SW480 (cell line): Measurements from ENCODE around the gene FAM98A.

Experiments used
- DNase-seq: peaks from one replicate; pipeline ENCODE4 v3.0.0-alpha.2; 2016; ENCODE audit warnings: low spot score

Gene FAM98A

DNA sequence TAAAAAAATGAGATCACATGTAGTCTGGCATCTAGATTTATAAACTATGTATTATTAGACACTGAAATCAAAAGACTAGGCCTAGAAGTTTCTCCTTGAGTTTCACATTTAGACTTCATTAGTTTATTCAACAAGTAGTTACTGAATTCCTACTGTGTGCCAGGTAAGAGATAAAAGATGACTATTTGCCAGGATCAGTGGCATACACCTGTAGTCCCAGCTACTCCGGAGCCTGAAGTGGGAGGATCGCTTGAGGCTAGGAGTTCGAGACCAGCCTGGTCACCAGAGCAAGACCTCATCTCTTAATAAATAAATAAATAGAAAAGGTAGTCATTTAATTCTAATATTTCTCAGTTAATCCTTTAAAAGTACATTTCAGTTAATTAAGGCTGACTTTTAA is 2.1 kb downstream of the FAM98A start:
- DNase-seq, result no peak

DNA sequence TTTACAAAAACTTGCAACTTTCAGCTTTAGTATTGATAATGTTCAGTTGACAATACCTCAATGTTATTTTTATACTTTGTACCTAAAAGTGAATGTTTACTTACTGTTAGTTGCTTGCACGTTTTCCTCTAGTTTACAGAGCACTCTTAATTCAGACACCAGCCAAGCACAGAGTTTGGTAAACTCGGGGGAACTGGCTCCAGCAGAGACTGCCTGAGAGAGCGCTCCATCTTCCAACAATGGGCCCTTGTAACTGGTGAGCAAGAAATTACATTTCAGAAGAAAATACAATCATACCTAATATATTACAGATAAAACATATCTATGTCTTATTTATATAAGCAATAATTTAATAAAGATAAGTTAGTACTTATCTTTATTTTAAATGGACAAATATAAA is 3.7 kb downstream of the FAM98A start:
- DNase-seq, result no peak

DNA sequence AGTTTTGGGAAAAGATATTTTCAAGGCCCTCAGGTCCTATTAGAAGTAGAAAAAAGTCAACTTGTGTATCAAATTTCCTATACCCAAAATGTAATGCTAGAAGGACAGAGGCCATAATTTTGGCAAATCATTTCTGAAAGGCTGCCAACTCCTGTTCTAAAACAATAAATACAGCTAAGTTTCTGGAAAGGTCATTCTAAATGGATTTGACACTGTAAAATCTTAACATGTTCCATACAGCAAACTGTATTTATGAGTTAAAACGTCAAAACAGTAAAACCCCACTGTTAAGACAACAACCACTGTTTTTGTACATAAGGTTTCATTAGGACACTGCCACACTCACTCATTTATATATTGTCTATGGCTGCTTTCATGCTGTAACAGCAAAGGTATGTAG is 9.7 kb downstream of the FAM98A start:
- no peak for DNase-seq

DNA sequence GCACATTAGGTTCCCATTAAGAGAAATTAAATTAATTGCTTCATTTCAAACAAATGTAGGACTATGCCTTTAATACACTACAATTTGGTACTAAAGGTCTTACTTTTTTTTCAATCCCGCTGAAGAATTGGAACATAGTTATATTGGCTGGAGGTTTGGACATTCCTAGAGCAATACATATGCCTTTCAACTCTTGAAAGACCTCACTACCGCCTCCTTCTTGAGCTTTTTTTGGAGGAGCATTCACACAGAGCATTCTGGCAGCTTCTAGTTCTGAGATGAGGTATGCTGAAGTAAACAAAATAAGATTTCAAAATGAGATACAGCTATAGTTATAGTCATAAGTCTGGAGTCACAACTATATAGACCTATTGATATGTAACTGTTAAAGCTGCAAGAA is 10.9 kb downstream of the FAM98A start:
- DNase-seq, result no peak

DNA sequence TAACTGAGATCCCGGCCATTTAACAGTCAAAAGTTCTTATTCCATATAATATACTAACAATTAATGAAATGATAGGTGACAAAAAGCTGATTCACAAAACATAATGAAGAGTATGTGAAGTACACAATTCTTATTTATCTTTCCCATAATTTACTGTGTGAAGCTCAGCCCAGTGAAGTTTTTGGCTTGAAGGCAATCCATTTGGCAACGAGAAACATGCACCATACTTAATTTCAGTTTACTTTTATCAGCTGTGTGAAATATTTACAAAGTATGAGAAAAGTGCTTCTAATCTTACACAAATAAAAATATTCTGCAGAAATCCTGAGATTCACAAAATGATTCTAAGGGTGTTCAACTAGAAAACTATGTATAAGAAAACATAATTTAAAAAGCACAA is 12.3 kb downstream of the FAM98A start:
- no peak for DNase-seq

DNA sequence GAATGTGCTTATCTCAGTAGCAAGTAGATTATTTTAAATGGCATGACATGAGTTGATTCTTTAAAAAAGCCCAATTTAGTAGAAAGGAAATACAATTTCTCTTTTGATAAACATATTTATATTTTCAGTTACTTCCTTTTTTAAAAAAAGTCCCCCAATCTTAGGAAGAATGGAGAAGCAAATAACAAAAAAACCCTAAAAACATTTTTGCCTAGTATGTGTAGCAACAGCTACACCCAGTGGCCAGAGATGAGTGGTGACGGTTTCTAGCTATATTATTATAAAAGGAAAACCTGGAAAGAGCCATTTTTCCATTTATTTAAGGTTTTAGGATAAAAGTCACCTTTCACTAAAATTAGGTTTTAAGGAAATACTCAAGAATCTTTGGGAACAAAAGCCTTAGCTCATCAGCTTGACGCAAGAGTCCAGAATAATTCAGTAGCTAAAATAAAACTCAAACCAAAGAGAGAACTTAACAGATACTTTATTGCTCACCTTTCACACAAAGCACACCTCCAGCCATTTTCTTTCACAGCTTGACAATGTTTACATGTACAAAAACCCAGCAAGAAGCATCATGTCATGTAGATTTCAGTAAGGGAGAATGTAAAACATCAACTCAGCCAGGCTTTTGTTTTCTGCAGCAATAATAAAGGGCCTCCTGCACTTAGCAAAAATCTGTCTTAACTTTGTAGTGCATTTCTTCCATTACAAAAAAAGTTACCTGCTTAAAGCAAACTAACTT is 15.7 kb downstream of the FAM98A start:
- DNase-seq, result peak; percentile 29

DNA sequence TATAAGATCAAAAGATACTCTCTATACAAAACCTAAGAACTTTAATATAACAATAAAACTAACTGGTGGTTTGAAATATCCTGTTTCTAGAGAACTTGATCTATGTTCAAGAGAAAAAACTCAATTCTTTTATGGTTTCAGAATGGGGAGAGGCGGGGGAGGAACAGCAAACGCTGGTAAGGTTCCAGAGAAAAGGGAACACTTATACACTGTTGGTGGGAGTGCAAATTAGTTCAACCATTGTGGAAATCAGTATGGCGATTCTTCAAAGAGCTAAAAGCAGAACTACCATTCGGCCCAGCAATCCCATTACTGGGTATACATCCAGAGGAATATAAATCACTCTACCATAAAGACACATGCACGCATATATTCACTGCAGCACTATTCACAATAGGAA is 17.2 kb downstream of the FAM98A start:
- DNase-seq, result no peak

DNA sequence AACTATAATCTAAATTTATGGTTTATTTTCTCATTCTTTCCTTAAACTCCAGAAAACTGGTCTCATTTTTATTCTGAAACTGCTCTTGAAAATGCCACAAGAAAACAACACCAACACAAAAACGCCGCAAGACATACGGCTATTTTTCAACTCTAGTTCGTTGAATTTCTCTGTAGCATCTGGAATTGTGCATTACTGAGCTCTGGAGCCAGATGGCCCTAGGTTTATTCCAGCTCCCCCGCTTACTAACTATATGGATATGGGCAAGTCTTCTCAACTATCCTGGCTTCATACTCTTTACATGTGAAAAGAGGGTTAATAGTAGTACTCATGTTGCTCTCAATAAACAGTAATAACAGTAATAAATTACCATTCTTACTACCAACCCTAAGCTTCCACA is 19.9 kb downstream of the FAM98A start:
- DNase-seq, result no peak

DNA sequence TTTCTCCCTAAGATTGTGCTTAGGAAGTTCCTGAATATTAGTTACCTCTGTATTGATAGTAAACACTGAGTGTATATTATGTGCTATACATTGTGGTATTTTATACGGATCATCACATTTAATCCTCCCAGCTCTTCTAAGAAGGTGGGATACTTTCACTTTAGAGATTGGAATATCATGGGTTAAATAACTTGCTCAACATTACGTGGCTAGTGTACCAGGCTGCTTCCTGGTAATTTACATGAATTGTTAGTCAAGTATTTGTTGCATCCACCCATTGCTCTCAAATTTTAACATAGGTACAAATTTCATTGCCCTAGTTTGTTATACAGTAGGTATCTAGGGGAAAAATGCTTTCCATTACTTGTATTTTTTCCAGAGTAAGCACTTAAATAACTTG is 21.4 kb downstream of the FAM98A start:
- DNase-seq, result no peak

DNA sequence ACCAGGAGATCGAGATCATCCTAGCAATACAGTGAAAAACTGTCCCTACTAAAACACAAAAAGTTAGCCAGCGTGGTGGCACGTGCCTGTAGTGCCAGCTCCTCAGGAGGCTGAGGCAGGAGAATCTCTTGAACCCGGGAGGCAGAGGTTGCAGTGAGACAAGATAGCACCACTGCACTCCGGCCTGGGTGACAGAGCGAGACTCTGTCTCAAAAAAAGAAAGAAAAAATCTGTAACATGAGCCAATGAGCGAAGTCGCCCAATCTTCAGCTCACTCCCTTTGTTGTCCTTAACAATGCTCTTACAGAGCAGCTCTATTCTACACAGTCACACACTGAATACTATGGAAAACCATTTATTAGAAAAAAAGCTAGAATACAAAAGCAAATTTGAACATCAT is 22.0 kb downstream of the FAM98A start:
- DNase-seq, result no peak

DNA sequence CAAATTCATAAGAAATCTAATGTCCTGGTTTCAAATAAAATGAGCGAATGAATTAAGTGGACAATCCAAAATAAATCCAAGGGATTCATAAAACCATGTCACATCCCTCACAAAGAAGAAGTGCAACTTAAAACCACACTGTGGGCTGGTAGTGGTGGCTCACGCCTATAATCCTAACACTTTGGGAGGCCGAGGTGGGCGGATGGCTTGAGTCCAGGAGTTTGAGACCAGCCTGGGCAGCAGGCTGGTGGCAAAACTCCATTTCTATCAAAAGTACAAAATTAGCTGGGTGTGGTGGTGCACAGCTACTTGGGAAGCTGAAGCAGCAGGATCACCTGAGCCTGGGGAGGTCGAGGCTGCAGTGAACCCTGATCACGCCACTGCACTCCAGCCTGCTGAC is 25.4 kb downstream of the FAM98A start:
- no peak for DNase-seq

DNA sequence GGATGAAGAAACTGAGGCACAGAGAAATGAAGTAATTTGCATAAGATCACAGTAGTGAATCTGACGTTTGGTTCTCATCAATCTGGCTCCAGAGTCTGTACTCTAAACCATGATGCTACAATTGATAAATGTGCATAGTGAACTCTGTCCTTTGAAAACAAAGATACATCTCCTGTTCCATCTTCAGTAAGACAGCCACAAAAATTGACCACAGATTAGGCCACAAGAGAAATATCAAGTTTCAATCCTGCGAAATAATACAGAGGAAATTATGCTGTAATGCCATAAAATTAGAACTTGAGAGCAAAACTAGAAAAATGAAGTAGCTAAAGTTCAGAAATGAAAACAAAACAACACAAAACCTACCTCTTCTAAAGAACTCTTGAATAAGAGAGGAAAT is 28.4 kb downstream of the FAM98A start:
- DNase-seq, result no peak

DNA sequence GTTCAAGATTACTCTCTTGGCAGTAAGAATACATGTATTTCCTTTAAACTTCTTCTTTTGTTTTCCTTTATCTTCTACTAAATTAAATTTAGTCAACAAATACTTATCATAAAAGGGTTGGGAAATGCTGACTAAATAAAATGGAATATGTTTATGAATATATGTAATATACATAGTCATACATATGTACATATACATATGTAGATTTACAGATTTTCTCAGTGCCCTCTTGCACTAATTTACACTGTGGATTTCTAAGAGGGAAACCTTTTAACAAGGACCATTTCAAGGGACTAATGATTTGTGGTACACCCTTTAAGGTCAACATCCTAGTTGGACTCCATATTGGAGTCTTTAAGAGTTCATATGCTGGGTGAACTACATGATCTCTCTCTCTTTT is 37.2 kb downstream of the FAM98A start:
- no peak for DNase-seq

DNA sequence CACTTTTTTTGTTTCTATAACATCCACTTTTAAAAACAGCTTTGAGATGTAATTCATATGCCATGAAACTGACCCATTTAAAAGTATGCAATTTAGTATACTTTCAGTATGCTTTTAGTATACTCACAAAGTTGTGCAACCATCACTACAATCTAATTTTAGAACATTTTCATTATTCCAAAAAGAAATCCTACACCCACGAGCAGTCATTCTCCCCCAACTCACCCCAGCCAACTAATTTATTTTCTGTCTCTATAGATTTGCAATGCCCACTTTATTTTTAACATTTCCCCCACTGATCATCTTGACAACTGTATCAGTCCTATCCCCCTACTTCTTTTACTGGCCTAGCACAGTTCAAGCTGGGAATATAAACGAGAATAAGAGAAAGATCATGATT is 39.1 kb downstream of the FAM98A start:
- DNase-seq, result no peak

DNA sequence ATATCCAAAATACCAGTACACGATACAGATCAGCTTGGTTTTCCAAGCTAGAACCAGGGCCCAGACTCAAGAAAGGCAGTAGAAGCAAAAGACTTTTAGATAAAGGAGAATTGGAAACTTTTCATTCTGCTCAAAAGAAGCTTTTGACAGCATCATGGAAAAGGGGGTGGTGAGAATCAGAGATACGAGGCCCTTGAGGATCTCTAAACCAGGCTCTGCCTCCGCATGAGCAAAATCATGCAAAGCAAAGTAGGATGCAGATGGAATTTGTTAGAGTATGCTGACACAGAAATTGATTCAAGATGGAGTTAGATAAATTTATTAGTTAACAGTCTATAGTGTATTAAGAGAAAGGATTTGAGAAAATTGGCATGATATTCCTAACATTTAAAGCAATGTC is 39.8 kb downstream of the FAM98A start:
- no peak for DNase-seq

DNA sequence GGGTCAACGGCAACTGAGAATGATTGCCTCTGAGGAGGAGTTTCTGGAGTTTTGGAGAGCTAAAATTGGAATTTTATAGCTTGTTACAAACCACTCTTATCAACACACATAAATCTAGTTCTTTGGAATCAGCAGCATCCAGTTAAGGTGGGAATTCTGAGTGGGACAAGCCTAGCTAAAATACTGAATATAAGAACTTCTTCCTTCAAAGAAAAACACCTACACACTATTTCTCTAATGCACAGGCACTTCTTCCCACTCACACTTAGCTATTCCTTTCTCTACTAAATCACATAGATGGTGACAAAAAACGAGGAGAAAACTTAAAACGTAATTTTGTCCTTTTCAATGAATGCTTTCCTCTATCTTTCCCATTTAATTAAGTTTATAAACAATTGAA is 43.4 kb downstream of the FAM98A start:
- no peak for DNase-seq

DNA sequence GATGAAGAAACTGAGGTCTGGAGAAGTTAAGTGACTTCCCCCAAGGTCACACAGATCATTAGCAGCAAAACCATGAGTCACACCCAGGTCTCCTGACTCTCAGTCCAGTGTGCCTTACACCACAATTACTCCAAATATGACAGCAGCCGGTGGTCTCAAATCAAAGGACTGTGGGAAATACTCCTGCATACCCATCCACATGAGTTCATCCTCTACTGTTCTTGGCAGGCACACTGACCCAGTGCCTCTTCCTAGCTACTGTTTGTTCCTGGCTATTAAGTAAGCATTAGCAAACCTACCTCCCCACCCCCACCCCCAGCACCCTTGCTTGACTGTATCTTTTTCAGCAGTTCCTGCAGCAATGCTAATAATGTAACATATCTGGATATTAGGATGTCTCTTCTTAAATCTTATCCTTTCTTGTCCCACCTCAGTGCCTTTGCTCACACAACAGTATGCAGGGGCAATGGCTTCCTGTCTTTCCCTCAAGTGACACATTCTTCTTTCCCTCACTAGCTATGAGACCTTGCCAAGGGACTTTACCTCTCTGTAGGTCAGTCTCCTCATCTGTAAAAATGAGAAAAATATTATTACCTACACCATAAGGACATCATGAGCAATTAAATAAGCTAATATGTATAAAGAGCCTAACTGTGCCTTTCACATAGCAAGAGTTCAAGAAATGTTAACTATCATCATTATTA is 46.2 kb downstream of the FAM98A start:
- DNase-seq, result no peak

DNA sequence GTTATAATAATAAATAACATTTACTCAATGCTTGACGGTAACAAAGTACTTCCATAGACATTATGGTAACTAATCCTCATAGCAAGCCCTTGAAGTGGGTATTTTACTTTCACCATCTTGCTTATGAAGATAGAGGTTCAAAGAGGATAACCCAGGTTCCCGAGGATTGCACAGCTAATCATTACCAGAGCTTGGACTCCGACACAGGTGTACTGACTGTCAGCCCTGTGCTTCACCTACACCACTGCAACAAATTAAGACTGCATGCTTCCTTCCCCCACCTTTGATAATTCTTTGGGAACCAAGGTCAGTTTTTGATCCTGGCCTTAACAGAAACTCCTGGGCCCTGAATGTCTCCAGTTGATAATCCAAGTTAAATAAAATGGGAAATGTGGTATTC is 48.9 kb downstream of the FAM98A start:
- no peak for DNase-seq

DNA sequence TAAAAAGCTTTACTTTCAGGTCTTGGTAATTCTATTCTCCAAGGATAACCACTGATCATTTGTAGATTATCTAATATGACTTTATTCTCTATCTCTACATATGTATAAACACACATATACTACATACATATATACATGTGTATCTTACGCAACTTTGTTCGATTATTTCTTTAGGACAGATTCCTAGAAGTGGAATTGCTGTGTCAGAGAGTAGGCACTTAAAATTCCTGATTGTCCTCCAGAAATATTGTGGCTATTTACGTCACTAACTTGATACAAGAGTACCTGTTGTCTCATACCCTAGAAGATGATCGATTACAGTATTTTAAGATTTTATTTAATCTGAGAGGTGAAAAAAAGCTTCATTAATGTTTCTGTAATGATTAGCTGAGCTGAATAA is 57.9 kb downstream of the FAM98A start:
- DNase-seq, result no peak

DNA sequence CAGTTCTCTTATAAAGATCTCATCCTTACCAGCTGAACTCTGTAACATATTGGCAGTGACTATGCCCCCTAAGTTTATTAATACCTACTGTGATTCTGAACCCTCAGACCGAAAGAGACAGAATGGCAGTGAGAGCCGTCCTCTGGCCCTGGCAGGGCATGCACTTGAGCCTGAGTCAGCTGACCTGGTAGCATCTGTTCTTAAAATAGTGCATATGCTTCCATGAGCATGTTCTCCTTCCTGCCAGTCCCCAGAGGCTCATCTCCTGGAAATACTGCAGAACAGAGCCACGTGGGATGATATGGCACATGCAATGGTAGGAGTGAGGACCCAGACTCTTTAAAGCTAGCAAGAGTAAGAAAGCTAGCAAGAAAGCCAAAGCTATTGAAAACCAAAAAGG is 63.7 kb downstream of the FAM98A start:
- no peak for DNase-seq
